ENCODE results near the gene GRIP2.

GRCh38 chr3:14549256-14549919 is 9.2 kb upstream of the GRIP2 start:
- TF ChIP-seq, protein P1, sequence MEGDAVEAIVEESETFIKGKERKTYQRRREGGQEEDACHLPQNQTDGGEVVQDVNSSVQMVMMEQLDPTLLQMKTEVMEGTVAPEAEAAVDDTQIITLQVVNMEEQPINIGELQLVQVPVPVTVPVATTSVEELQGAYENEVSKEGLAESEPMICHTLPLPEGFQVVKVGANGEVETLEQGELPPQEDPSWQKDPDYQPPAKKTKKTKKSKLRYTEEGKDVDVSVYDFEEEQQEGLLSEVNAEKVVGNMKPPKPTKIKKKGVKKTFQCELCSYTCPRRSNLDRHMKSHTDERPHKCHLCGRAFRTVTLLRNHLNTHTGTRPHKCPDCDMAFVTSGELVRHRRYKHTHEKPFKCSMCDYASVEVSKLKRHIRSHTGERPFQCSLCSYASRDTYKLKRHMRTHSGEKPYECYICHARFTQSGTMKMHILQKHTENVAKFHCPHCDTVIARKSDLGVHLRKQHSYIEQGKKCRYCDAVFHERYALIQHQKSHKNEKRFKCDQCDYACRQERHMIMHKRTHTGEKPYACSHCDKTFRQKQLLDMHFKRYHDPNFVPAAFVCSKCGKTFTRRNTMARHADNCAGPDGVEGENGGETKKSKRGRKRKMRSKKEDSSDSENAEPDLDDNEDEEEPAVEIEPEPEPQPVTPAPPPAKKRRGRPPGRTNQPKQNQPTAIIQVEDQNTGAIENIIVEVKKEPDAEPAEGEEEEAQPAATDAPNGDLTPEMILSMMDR (IDR thresholded peaks at IDR 0.05; ENCODE audit: insufficient read depth, low read length, poor library complexity, severe bottlenecking): no peak
- TF ChIP-seq EZH2phosphoT487 (conservative IDR thresholded peaks at IDR 0.05; ENCODE audit: low read length): no peak

Measured in SU-DHL-6 (cell line).